HG03378 (cell line): ENCODE measurements around the gene FARS2.

Experiments used
- ATAC-seq: cut with Tn5 transposase; IDR thresholded peaks from one replicate; pipeline ENCODE4 v1.9.1; 2021; ENCODE audit warnings: mild to moderate bottlenecking, moderate library complexity; ENCODE audit not compliant: unreplicated experiment

FARS2 gene

DNA sequence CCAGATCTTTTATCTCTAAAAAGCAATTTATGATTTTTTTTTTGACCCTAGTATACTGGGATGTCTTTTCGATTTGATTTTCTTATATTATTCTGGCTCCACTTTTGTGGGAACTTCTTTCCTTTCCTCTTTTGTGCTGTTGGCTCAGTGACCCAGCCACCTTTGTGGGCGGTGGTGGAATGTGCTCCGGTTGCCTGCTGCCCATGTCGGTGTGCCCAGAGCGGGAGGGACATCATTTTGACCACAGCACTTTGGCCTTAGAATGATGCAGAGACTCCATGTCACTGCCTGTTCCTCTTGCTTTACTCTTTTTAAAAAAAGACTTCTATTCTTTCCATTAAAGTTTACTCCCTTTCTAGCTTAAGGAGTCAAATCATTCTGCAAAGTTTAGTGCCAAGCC is 198.0 kb downstream of the FARS2 start:
- no peak for ATAC-seq

DNA sequence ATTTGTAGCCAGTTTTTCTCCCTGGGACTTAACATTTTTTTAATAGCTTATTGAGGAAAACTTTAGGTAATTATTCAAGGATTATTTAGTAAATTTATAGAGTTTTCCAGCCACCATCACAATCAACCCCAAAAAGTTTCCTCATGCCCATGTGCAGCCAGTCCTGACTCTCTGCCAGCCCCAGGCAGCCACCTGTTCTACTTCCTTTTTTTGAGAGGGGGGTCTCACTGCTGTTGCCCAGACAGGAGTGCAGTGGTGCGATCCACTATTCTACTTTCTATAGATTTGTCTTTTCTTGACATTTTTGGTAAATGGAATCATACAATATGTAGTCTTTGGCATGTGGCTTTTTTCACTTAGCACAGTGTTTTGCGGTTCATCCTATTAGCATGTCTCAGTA is 200.1 kb downstream of the FARS2 start:
- no peak for ATAC-seq

DNA sequence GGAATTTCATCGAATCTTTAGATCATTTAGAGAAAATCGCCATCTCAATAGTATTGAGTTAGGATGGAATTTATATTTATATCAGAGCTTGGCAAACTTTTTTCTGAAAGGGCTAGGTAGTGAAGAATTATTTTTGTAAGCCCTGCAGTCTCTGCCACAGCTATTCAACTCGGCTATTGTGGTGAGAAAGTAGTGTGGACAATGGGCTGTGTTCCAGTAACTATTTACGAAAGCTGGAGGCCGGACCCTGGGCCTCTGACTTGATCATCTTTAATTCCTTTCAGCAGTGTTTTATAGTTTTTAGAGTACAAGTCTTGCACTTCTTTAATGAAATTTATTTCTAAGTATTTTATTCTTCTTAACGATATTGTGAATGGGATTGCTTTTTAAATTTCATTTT is 201.5 kb downstream of the FARS2 start:
- no peak for ATAC-seq

- ATAC-seq: no peak
These were observed 202.4 kb downstream of the FARS2 start for GRCh38 chr6:5463690-5464089.

DNA sequence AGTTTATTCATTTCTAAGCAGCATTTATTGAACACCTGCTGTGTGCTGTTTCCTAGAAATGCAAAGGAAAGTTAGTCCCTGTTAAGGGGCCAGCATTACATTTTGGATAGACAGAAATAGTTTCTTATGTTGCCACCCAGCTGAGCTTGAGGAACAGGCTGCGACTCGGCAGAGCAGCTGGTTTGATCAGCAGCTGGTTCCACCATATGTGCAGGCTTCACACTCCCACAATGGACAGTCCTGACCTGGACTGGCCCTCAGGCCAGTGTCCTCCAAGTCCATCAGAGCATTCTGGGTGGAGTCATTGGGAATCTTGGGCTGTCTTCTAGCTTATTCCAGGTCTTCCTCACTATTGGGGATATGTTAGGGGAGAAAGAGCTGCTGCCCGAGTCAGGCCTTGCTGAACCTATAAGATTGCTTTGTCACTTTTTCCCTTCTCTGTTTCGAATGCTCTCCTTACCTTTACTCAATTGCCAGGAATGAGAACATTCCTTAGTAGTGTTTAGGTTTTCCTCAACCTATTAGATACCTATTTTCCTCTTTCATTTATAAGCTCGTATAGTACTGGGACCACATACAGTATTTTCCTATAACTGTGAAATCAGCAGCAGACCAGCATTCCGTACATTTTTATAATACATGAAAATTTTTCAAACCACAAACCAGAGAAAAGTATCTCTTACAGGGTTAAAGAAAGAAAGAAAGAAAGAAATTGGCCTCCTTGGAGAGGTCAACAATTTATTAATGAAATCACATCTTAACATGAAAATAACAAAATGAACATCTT is 203.0 kb downstream of the FARS2 start:
- no peak for ATAC-seq

DNA sequence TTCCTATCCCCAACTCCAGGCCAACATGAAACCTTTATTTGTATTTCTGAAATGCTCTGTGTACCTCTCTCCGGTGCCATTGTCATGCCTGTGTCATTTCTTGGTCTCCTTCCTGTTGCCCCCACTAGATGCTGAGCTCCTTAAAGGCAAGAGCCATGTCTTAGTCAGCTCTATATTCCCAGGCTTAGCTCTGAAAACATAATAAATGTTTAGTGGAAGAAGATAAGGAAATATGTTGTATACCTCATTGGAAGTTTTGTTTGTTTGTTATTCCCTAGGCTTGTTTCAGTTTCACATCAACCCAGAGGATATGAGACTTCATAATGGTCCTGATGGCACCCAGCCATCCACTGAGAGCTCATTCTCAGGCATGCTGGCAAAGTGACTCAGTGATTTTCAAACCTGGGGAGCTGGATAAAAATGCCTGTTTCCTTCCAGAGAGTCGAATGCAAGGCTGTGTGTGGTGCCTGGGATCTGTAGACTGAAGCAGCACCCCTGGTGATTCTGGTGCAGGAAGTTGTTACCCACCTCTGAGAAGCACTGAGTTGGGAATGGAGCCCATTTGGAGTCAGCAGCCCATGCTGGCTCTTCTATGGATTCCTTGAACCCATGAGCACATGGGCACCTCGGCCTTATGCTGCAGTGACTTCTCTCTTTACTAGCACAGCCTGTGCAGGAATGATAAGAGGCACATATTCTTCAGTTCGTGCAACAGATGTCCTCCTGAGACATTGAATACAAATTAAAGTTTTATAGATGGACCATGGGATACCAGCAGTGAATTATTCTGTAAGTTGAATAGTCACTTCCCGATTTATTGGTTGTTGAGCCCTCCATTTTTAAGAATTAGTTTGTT is 205.2 kb downstream of the FARS2 start:
- ATAC-seq: no peak

DNA sequence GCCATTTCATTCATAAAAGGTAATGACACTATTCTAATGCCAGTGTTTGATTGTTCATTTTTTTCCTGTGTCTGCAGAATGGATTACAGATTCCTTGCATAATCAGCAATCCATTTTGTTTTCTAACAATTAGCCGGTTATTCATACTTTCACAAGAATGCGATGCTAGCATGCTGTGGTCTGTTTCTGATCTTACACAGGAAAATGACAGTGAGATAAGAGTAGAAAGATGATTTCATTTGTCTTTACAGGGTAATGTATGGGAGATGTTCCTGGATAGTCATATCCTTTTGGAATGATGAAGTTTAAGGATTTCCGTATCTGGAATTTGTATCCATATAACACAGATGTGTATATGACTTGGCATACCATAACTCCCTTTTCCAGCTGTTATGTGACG is 207.3 kb downstream of the FARS2 start:
- ATAC-seq: no peak

- no peak for ATAC-seq
These were observed 208.0 kb downstream of the FARS2 start for GRCh38 chr6:5469101-5469846.

- ATAC-seq: peak; percentile 59
These were observed 209.7 kb downstream of the FARS2 start for GRCh38 chr6:5471044-5471443.

DNA sequence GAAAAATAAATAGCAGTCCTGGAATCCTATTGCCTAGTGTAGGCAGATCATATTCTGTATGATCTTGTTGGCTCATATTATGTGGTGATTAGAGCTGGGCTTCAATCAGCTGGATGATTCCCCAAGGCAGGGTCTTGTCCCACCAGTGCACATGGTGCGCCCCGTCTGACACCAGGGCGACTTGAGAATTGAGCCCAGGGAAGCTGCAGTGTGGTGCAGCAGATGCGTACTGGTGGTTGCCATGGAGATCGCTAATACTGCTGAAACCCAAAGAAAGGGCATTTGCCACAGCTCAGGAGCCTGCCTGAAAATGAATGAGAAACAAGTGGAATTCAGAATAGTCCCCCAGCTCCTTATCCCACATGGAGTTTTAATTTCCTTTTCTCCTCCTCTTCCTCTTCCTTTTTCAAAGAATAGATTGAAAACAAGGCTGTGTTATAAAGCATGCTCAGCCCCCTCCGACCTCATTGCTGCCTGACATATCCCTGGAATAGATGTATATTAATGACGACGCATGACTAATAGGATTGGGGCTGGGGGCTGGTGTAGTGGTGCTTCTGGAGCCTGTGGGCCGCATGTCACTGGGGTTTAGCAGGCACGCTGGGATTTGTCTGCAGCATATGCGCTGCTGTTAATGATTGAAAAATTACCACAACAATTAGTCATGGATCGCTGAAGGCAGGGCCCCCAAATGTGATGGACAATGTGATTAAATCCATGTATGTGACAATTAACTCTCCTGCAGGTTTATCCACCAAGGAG is 210.5 kb downstream of the FARS2 start:
- ATAC-seq: no peak

DNA sequence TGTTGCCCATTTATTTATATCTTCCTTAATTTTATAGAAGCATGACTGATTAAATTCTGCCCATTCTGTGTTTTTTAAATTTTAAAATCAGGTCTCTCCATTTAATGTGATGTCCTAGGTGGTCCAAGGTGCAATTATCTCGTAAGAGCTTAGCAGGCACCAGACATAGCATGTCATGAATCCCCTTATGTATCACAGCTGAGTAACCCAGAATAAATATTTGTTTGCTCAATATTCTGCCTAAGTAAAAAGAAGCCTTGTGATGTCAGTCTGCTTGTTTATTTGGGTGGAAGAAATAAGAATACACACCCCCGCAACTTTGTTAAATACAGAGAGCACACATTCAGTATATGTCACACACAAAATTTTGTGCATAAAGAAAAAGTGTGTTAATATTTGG is 211.3 kb downstream of the FARS2 start:
- no peak for ATAC-seq

GRCh38 chr6:5475779-5476178 is 214.5 kb downstream of the FARS2 start:
- no peak for ATAC-seq

DNA sequence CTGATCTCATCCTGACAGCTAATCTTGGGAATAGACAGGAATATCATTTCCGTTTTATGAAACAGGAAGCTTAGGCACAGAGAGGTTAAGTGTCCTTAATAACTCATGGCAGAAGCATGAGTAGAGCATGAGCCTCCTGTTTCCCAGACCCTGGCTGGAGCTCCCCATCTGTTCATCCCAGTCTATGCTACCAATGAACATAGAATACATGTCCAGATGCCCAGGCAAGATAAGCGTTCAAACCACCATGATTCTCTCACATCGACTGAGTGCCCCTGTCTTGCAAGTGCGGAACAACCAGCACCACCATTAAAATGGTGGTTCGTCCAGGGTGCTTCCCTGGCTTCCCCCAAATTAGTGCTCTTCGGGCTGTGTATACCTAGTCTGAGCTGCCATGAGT is 217.1 kb downstream of the FARS2 start:
- no peak for ATAC-seq

GRCh38 chr6:5481033-5481432 is 219.7 kb downstream of the FARS2 start:
- no peak for ATAC-seq

GRCh38 chr6:5481750-5482149 is 220.4 kb downstream of the FARS2 start:
- ATAC-seq: no peak

GRCh38 chr6:5482619-5483018 is 221.3 kb downstream of the FARS2 start:
- ATAC-seq: no peak

DNA sequence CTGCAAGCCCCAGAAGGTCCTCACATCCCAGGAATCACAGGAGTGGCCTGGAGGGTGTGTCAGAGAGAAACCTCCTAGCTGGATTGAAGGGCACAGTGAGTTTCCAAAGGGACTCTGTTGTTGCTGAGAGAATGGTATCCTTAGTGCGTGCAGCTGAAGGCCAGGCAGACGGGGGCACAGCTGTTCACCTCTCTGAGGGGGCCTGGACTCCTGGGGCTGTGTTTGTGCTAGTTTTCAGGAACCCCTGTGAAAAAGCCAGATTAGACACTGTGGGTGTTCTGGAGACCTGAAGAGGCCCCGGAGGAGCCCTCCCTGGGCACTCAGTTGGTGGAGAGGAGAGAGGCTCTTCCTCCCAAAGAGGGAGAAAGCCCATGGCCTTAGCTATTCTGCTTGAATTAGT is 223.4 kb downstream of the FARS2 start:
- ATAC-seq: no peak

GRCh38 chr6:5486214-5486613 is 224.9 kb downstream of the FARS2 start:
- peak; percentile 96 for ATAC-seq

GRCh38 chr6:5490501-5491069 is 229.3 kb downstream of the FARS2 start:
- ATAC-seq: no peak

DNA sequence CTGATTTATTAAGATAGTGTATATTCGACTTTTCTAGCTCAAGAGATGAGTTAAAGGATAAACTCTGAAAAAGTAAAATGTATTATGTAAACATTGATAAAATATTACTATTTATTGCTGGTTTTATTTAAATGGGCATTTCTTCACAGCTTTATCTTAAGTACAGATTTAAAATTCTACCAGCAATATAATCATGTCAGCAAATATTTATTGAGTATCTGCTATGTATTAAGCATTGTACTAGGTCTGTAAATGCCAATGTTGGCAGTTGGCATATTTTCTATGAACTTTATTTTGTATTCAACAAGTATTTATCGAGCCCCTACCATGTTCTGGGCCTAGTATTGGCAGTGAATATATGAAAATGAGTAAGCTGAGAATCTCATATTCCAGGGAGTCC is 231.0 kb downstream of the FARS2 start:
- no peak for ATAC-seq
